MCF 10A (cell line): ENCODE data around the gene LGI4. TPM values are rescaled to one million over a fixed set of nuclear protein-coding genes. Genes with fewer than 3 reads are reported as not detected.
"Not testable (repeated sequence)": the region's sequence is repeated elsewhere in the genome, so short reads cannot be mapped to it uniquely, and the experiment has no call there.

Experiments used
- BruUV-seq: library from RNA; stranded (reverse); fragments of 400-500 nt; replicated peaks from 2 replicates; lab custom pipeline; 2021; lab: Mats Ljungman, UMichigan
- CTCF ChIA-PET: fragments of 300-600 bp; sonication (Branson Sonifier 250); formaldehyde crosslinking; extraction: SDS; loops from one replicate; lab custom pipeline; 2021; ENCODE audit warnings: antibody characterized with exemption, inconsistent platforms; lab: Yijun Ruan, JAX
- POLR2A ChIA-PET: fragments of 300-600, 350-650 bp; sonication (Branson Sonifier 250); formaldehyde crosslinking; extraction: SDS; loops from one replicate; lab custom pipeline; 2020; ENCODE audit warnings: antibody characterized with exemption, inconsistent platforms; lab: Yijun Ruan, JAX
- DNase-seq: peaks from one replicate; pipeline ENCODE4 v3.0.0-alpha.2; 2018; ENCODE audit not compliant: unreplicated experiment
- H3K27ac Mint-ChIP-seq: one replicate; pipeline ENCODE4 v1.8.0; 2022; ENCODE audit warnings: mild to moderate bottlenecking, low read depth, mixed read lengths; ENCODE audit not compliant: unreplicated experiment
- H3K27me3 Mint-ChIP-seq: one replicate; pipeline ENCODE4 v1.8.0; 2022; ENCODE audit warnings: mixed read lengths; ENCODE audit not compliant: insufficient read depth, unreplicated experiment
- H3K36me3 Mint-ChIP-seq: one replicate; pipeline ENCODE4 v1.8.0; 2022; ENCODE audit warnings: mild to moderate bottlenecking, moderate library complexity, mixed read lengths; ENCODE audit not compliant: insufficient read depth, unreplicated experiment
- H3K4me1 Mint-ChIP-seq: one replicate; pipeline ENCODE4 v1.8.0; 2022; ENCODE audit warnings: mixed read lengths; ENCODE audit not compliant: insufficient read depth, unreplicated experiment
- H3K4me3 Mint-ChIP-seq: one replicate; pipeline ENCODE4 v1.8.0; 2022; ENCODE audit warnings: mild to moderate bottlenecking, moderate library complexity, mixed read lengths; ENCODE audit not compliant: unreplicated experiment
- H3K9me3 Mint-ChIP-seq: one replicate; pipeline ENCODE4 v1.8.0; 2022; ENCODE audit warnings: mixed read lengths; ENCODE audit not compliant: unreplicated experiment
- intact Hi-C: fragments of 100-400 bp; cut with micrococcal nuclease; formaldehyde crosslinking; loops from 2 replicates; pipeline ENCODE4 v1.14.1; 2022
- total RNA-seq: library from RNA; stranded (reverse); gene quantifications from 2 replicates; pipeline ENCODE4 v1.2.3, GENCODE V29; 2022
- TF ChIP-seq, protein P1 (sequence below): fragments of 200-600 bp; IDR thresholded peaks from one replicate; pipeline ENCODE4 v1.8.0; 2022; ENCODE audit warnings: antibody characterized with exemption, mild to moderate bottlenecking; ENCODE audit not compliant: unreplicated experiment

The LGI4 gene
- total RNA-seq, 1 experiment from 2014 or later: not detected

DNA sequence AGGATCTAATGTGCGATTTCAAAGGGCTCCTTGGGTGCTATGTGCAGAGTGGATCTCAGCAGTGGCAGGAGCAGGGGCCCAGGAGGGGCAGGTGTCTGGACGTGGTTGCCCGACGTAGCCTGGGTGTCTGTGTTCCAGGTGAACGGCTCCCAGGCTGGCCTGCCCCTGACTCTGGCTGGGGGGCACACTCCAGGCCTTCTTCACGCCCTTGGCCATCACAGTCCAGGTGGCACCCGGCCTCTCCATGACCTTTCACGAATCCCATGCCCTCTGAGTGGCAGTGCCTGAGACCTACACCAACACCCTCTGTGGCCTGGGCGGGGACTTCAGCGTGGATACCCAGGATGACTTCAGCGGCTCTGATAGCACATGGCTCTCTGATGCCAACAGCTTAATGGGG, 30.5 kb downstream of the LGI4 start:
- ChIA-PET POLR2A (no interaction called here), CTCF (interaction anchor here (1.3 kb wide), 1 partner anchor 11 kb away, joined by 4 read pairs; the partner anchor contains the start of gene FXYD3)
- Mint-ChIP-seq H3K4me3 (no peak overlapping the region), H3K27me3 (no peaks in the 10 kb centered on the region), H3K27ac (no peak overlapping the region), H3K9me3 (no peaks in the 10 kb centered on the region), H3K4me1 (peaks cover 13% of the 10 kb centered on the region), H3K36me3 (no peaks in the 10 kb centered on the region)
- no peak for DNase-seq
- no TSS peak for BruUV-seq
- TF ChIP-seq, protein P1, sequence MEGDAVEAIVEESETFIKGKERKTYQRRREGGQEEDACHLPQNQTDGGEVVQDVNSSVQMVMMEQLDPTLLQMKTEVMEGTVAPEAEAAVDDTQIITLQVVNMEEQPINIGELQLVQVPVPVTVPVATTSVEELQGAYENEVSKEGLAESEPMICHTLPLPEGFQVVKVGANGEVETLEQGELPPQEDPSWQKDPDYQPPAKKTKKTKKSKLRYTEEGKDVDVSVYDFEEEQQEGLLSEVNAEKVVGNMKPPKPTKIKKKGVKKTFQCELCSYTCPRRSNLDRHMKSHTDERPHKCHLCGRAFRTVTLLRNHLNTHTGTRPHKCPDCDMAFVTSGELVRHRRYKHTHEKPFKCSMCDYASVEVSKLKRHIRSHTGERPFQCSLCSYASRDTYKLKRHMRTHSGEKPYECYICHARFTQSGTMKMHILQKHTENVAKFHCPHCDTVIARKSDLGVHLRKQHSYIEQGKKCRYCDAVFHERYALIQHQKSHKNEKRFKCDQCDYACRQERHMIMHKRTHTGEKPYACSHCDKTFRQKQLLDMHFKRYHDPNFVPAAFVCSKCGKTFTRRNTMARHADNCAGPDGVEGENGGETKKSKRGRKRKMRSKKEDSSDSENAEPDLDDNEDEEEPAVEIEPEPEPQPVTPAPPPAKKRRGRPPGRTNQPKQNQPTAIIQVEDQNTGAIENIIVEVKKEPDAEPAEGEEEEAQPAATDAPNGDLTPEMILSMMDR: no peak
- intact Hi-C loops: no loop called here

DNA sequence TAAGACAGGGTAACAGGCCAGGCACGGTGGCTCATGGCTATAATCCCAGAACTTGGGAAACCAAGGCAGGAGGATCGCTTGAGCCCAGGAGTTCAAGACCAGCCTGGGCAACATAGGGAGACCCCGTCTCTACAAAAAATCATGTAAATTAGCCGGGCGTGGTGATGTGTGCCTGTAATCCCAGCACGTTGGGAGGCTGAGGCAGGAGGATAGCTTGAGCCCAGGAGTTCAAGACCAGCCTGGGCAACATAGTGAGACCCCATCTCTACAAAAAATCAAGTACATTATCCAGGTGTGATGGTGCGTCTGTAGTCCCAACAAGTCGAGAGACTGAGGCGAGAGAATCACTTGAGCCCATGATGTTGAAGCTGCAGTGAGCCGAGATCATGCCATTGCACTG, 31.2 kb downstream of the LGI4 start:
- H3K27ac Mint-ChIP-seq, H3K4me3 Mint-ChIP-seq, intact Hi-C loops, H3K27me3 Mint-ChIP-seq, POLR2A ChIA-PET, H3K36me3 Mint-ChIP-seq, DNase-seq, H3K9me3 Mint-ChIP-seq, H3K4me1 Mint-ChIP-seq, BruUV-seq: not testable (repeated sequence)
- CTCF ChIA-PET: interaction anchor here (0.7 to 1.0 kb wide), 2 partner anchors 60 to 768 kb away, joined by 3 read pairs; no protein-coding TSS in a partner anchor

DNA sequence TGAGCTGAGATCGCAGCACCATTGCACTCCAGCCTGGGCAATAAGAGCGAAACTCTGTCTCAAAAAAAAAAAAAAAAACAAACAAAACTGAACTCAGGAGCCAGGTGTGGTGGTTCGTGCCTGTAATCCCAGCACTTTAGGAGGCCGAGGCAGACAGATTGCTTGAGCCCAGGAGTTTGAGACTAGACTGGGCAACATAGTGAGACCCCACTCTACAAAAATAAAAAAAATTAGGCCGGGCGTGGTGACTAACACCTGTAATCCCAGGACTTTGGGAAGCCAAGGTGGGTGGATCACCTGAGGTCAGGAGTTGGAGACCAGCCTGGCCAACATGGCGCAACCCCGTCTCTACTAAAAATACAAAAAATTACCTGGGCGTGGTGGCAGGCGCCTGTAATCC, 32.9 kb downstream of the LGI4 start:
- BruUV-seq, DNase-seq, H3K9me3 Mint-ChIP-seq, H3K27ac Mint-ChIP-seq, H3K27me3 Mint-ChIP-seq, H3K36me3 Mint-ChIP-seq, H3K4me1 Mint-ChIP-seq, H3K4me3 Mint-ChIP-seq, POLR2A ChIA-PET, intact Hi-C loops: not testable (repeated sequence)
- CTCF ChIA-PET: interaction anchor here (0.7 kb wide), 1 partner anchor 11 kb away, joined by 3 read pairs; no protein-coding TSS in a partner anchor

DNA sequence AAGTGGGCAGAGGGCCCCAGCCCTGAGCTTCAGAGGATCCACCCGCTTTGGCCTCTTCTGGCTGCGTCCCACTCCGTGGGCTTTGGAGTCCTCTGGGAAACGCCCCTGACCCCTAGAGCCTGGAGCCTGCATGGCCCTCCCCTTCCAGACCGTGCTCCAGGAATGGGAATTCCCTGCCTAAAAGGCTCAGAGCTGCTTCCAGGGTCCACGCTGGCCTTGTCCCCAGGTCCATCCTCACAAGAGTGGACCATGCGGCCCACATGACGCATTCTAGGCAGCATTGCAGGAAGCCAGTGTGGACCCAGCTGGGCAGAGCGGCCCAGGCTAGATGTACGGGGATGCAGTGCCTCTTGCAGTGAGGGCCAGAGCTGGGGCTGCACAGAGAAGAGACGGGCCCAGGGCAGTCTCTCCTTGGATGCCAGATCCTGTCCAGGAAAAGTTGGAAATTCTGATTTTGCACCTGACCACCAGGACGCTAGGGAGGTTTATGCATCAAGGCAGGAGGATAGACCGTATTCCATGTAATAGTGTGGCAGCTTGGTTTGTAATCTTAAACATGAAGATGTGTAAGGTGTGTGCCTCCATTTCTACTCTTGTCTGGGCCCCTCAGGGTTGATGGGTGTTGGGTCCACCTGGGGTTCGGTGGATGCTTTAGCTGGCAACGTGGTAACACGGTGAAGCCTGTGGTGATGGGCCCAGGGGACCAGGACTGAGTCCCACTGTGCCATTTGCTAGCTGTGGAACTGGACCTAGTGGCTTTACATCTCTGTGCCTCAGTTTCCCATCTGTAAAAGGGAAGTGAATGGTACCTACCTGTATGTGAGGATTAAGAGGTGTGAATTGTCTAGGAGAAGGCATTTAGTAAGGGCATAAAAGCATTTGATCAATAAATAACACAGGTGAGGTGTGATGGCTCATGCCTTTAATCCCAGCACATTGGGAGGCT, 34.0 kb downstream of the LGI4 start:
- Mint-ChIP-seq H3K27me3 (no peaks in the 10 kb centered on the region), H3K9me3 (no peaks in the 10 kb centered on the region), H3K4me3 (no peak overlapping the region), H3K36me3 (no peaks in the 10 kb centered on the region), H3K4me1 (peaks cover 6% of the 10 kb centered on the region), H3K27ac (no peak overlapping the region)
- TF ChIP-seq, protein P1: no peak
- intact Hi-C loops: no loop called here
- ChIA-PET POLR2A (interaction anchor here (0.6 to 1.7 kb wide), 2 partner anchors 27 to 463 kb away, joined by 3 to 4 read pairs; no protein-coding TSS in a partner anchor), CTCF (interaction anchor here (0.6 to 3.4 kb wide), 11 partner anchors 10 to 58 kb away, joined by 3 to 24 read pairs (median 4); partner anchors contain the start of gene FXYD3)
- BruUV-seq: no TSS peak
- no peak for DNase-seq

DNA sequence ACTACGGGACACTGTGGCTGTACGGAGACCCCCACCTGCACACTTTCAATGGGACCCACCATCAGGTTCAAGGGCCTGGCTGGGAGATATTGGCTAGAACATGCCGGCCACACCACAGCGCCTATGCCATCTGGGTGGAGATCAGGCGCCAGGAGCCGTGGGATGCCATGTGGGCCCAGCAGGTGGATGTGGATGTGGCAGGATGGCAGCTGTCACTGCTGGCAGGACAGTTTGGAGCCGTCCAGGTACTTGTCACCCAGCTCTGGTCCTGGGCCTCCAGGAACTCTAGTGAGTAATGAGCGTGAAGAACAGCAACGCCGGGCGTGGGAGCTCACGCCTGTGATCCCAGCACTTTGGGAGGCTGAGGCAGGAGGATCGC, 35.0 kb downstream of the LGI4 start:
- Mint-ChIP-seq H3K4me3 (no peak overlapping the region), H3K4me1 (peaks cover 13% of the 10 kb centered on the region), H3K27ac (no peak overlapping the region), H3K9me3 (no peaks in the 10 kb centered on the region), H3K36me3 (no peaks in the 10 kb centered on the region), H3K27me3 (no peaks in the 10 kb centered on the region)
- intact Hi-C loops: no loop called here
- DNase-seq: no peak
- POLR2A ChIA-PET: interaction anchor here (1.7 to 4.5 kb wide), 4 partner anchors 10 to 28 kb away, joined by 4 to 40 read pairs (median 10); no protein-coding TSS in a partner anchor
- BruUV-seq: no TSS peak
- TF ChIP-seq, protein P1: no peak
- CTCF ChIA-PET: interaction anchor here (0.6 to 3.4 kb wide), 10 partner anchors 9 to 56 kb away, joined by 3 to 24 read pairs (median 4); partner anchors contain the start of gene FXYD3
